Endodermal cell (in vitro differentiated cells): ENCODE results near the gene TM9SF1. TPM values are rescaled to one million over a fixed set of nuclear protein-coding genes. Genes with fewer than 3 reads are reported as not detected.

Experiments used
- DNase-seq: peaks from one replicate; pipeline ENCODE4 v3.0.0-alpha.2; 2017
- H3K27ac ChIP-seq: 2 replicates; pipeline ENCODE4 v1.5.1; 2013; ENCODE audit warnings: mild to moderate bottlenecking, low read depth, low read length, moderate library complexity
- H3K27me3 ChIP-seq: 2 replicates; pipeline ENCODE4 v1.6.1; 2013; ENCODE audit warnings: mild to moderate bottlenecking, low read length, moderate library complexity; ENCODE audit not compliant: insufficient read depth, control insufficient read depth, poor library complexity, severe bottlenecking
- H3K36me3 ChIP-seq: 2 replicates; pipeline ENCODE4 v1.7.0; 2013; ENCODE audit warnings: mild to moderate bottlenecking, low read length, moderate library complexity; ENCODE audit not compliant: control insufficient read depth, insufficient read depth
- H3K4me1 ChIP-seq: one replicate; pipeline ENCODE4 v1.7.0; 2013; ENCODE audit warnings: low read length; ENCODE audit not compliant: control insufficient read depth, insufficient read depth
- H3K4me3 ChIP-seq: 2 replicates; pipeline ENCODE4 v1.5.1; 2013; ENCODE audit warnings: mild to moderate bottlenecking, low read length, moderate library complexity
- H3K9ac ChIP-seq: 2 replicates; pipeline ENCODE4 v1.6.1; 2013; ENCODE audit warnings: mild to moderate bottlenecking, low read length, moderate library complexity; ENCODE audit not compliant: poor library complexity, severe bottlenecking; ENCODE audit errors: extremely low read depth
- H3K9me3 ChIP-seq: 2 replicates; pipeline ENCODE4 v1.6.1; 2013; ENCODE audit warnings: mild to moderate bottlenecking, low read length, moderate library complexity; ENCODE audit not compliant: control insufficient read depth
- H3K27ac Mint-ChIP-seq: 2 replicates; pipeline ENCODE4 v1.8.0; 2020; ENCODE audit warnings: mixed read lengths
- H3K27me3 Mint-ChIP-seq: 2 replicates; pipeline ENCODE4 v1.8.0; 2021; ENCODE audit warnings: mild to moderate bottlenecking, mixed read lengths; ENCODE audit not compliant: insufficient read depth
- H3K36me3 Mint-ChIP-seq: 2 replicates; pipeline ENCODE4 v1.8.0; 2020; ENCODE audit warnings: low read depth, mixed read lengths
- H3K4me1 Mint-ChIP-seq: 2 replicates; pipeline ENCODE4 v1.8.0; 2020; ENCODE audit warnings: mixed read lengths
- H3K4me3 Mint-ChIP-seq: 2 replicates; pipeline ENCODE4 v1.8.0; 2020; ENCODE audit warnings: mild to moderate bottlenecking, moderate library complexity, mixed read lengths
- H3K9me3 Mint-ChIP-seq: 2 replicates; pipeline ENCODE4 v1.8.0; 2020; ENCODE audit warnings: mild to moderate bottlenecking, mixed read lengths
- WGBS, 2 experiments: methylation state at CpG; one replicate each; pipeline versions ENCODE4 v1.1.5 to v1.1.7; 2013; ENCODE audit warnings: missing lambda C conversion rate in 2 of 2, mixed read lengths in 1 of 2; ENCODE audit not compliant: insufficient coverage in 1 of 2, insufficient read length in 1 of 2; 5-methylcytosine and 5-hydroxymethylcytosine counted together
- total RNA-seq, 2 donors: library from RNA; stranded (reverse); fragmentation: NEBNext Ultra II Directional in 1 of 2; extraction: Animal tissue kit (Norgen Biotek cat#: 25700) in 1 of 2; gene quantifications; 2 replicates in 1 of 2; 3 replicates in 1 of 2; pipeline ENCODE4 v1.2.1, GENCODE V29; 2021
- TF ChIP-seq, protein P1 (sequence below): fragments of 200-600 bp; sonication (generic); conservative IDR thresholded peaks from 2 replicates; pipeline ENCODE4 v1.5.0; 2021; ENCODE audit warnings: antibody characterized with exemption, mild to moderate bottlenecking

Gene TM9SF1
- total RNA-seq, 2 donors from 2014 or later = 37.4 to 40.8 TPM

DNA sequence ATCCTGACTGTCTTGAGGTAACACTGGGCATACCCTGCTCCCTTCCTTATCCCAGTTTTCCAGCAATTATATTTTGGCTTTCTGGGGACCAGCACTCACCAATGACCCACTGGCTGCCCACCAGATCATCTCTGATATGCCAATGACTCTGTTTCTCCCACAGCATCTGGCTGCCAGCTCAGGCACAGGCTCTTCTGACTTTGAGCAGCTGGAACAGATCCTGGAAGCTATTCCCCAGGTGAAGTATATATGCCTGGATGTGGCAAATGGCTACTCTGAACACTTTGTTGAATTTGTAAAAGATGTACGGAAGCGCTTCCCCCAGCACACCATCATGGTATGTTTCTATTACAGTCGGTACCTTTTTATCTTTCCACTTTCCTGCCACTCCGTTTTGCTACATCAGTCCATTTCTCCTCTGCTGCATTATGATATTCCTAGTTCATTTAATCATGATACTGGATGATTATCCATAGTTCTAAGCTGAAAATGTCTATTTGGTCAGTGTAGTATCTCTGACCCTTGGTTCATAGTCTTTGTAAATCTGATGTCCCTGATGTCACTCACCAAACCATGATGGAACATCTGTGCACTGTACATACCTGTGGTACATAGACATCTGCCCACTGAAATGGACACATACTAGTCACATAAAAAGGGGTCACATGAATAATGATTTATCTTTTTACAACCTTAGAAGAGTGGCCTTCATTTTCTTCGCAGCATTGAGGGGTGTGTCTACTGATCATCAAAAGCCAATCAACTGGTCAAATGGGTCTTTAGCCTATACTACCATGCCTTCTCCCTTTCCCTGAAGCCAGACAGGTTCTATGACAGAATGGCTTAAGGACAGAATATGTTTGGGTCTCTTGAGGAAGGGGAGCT is 40.8 kb upstream of the TM9SF1 start:
- Mint-ChIP-seq H3K36me3 (peaks cover 52% of the 10 kb centered on the region), H3K27ac (no peak overlapping the region), H3K27me3 (no peaks in the 10 kb centered on the region), H3K9me3 (no peaks in the 10 kb centered on the region), H3K4me3 (no peak overlapping the region), H3K4me1 (peaks cover 15% of the 10 kb centered on the region)
- DNase-seq = peak; percentile 15
- H3K27me3 ChIP-seq = no peaks in the 10 kb centered on the region
- 93 to 100% methylated on average over 3 to 5 of the region's 5 CpGs for WGBS, 2 experiments
- peaks cover 58% of the 10 kb centered on the region for H3K36me3 ChIP-seq
- TF ChIP-seq, protein P1, sequence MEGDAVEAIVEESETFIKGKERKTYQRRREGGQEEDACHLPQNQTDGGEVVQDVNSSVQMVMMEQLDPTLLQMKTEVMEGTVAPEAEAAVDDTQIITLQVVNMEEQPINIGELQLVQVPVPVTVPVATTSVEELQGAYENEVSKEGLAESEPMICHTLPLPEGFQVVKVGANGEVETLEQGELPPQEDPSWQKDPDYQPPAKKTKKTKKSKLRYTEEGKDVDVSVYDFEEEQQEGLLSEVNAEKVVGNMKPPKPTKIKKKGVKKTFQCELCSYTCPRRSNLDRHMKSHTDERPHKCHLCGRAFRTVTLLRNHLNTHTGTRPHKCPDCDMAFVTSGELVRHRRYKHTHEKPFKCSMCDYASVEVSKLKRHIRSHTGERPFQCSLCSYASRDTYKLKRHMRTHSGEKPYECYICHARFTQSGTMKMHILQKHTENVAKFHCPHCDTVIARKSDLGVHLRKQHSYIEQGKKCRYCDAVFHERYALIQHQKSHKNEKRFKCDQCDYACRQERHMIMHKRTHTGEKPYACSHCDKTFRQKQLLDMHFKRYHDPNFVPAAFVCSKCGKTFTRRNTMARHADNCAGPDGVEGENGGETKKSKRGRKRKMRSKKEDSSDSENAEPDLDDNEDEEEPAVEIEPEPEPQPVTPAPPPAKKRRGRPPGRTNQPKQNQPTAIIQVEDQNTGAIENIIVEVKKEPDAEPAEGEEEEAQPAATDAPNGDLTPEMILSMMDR = no peak
- H3K9me3 ChIP-seq = no peaks in the 10 kb centered on the region
- no peak overlapping the region for H3K27ac ChIP-seq
- H3K9ac ChIP-seq = no peak overlapping the region
- peaks cover 8% of the 10 kb centered on the region for H3K4me1 ChIP-seq
- no peak overlapping the region for H3K4me3 ChIP-seq

DNA sequence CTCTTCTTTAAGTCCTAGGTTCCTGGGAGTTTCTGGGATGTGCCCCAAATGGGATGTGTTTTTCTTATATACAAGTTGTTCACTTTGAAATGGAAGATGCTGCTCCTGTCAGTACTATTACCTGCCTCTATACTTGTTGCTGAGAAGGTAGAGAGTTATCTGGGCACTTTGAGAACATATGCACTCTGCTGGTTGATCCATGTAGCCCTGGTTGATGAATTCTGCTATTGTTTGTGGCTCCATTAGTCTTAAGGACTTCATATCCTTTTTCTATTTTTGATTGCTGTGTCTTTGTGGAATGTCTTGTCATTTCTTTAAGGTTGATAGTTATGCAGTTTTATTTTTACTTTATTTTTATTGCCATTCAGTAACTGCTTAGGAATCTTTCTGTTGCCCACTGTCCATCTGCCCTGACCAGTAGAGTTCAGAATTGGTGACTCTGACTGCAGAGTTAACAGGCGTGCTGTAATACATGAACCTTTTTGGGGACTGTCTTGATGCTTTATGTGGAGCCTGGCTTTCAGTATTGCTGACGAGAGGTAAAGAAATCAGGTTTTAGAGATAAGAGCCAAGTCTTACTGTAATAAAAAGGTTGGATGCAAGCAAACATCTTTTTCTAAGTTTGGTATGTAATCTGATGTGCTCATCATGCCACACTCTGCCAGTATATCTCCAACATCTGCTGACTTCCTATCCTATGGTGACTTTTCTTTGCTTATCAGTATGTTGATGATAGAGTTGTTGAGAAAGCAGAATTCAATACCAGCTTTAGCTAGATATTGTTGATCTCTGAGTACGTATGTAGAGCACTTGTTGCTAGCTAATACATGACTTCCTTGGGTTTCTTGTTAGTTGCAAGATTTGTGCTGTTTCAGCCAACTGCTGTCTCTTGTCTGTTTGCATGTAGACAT is 39.1 kb upstream of the TM9SF1 start:
- Histone ChIP-seq H3K27me3 (no peaks in the 10 kb centered on the region), H3K9me3 (no peaks in the 10 kb centered on the region), H3K4me3 (peak overlapping the region; percentile 25), H3K9ac (no peak overlapping the region), H3K36me3 (peaks cover 46% of the 10 kb centered on the region), H3K27ac (no peak overlapping the region), H3K4me1 (peaks cover 8% of the 10 kb centered on the region)
- Mint-ChIP-seq H3K27ac (no peak overlapping the region), H3K4me3 (no peak overlapping the region), H3K9me3 (no peaks in the 10 kb centered on the region), H3K4me1 (peaks cover 17% of the 10 kb centered on the region), H3K36me3 (peaks cover 39% of the 10 kb centered on the region), H3K27me3 (no peaks in the 10 kb centered on the region)
- peak; percentile 15 for DNase-seq
- TF ChIP-seq, protein P1 = no peak
- 90 to 95% methylated on average over 3 of the region's 3 CpGs for WGBS, 2 experiments

DNA sequence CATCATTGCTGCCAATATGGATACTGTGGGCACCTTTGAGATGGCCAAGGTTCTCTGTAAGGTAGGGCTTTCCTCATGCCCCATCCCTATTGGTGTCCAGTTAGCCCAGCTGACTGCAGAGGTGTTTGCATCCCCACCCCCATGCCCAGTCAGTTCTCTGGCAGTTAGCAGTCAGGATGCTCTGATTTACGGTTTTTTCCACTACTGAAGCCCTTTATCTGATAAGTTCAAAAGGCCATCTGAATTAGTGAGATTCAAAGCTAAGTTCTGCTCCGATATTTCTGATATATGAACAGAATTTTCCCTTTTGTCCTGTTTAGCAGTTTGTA is 38.3 kb upstream of the TM9SF1 start:
- Histone ChIP-seq H3K27me3 (no peaks in the 10 kb centered on the region), H3K9me3 (no peaks in the 10 kb centered on the region), H3K27ac (no peak overlapping the region), H3K9ac (no peak overlapping the region), H3K4me1 (peaks cover 8% of the 10 kb centered on the region), H3K36me3 (peaks cover 39% of the 10 kb centered on the region), H3K4me3 (peak overlapping the region; percentile 96)
- Mint-ChIP-seq H3K27me3 (no peaks in the 10 kb centered on the region), H3K4me3 (peak overlapping the region; percentile 91), H3K4me1 (peaks cover 17% of the 10 kb centered on the region), H3K36me3 (peaks cover 34% of the 10 kb centered on the region), H3K27ac (no peak overlapping the region), H3K9me3 (no peaks in the 10 kb centered on the region)
- peak; percentile 42 for DNase-seq
- 93 to 100% methylated on average over 1 to 2 of the region's 2 CpGs for WGBS, 2 experiments
- TF ChIP-seq, protein P1 = no peak
